Upper lobe of left lung (tissue), 6 donors: ENCODE data around the gene TMEM200B. TPM values are rescaled to one million over a fixed set of nuclear protein-coding genes. Genes with fewer than 3 reads are reported as not detected.

Experiments used
- ATAC-seq, 2 donors: fragments of 200-7000 bp; cut with Tn5 transposase; one replicate each; pipeline ENCODE4 v1.9.1; 2022; ENCODE audit warnings: mild to moderate bottlenecking in 2 of 2, moderate library complexity in 2 of 2; ENCODE audit not compliant: low FRiP score in 2 of 2
- DNase-seq, 2 donors: peaks; one replicate each; pipeline ENCODE4 v3.0.0-alpha.2; 2019 to 2020
- H3K27ac ChIP-seq, 4 donors: fragments of 200-600 bp; sonication (generic); one replicate each; pipeline ENCODE4 v1.5.1; 2016 to 2019
- H3K27me3 ChIP-seq, 4 donors: fragments of 200-600 bp; sonication (generic); one replicate each; pipeline ENCODE4 v1.5.1; 2017 to 2019
- H3K36me3 ChIP-seq, 4 donors: fragments of 200-600 bp; sonication (generic); one replicate each; pipeline ENCODE4 v1.5.1; 2016 to 2019
- H3K4me1 ChIP-seq, 4 donors: fragments of 200-600 bp; sonication (generic); one replicate each; pipeline ENCODE4 v1.5.1; 2018 to 2019
- H3K4me3 ChIP-seq, 4 donors: fragments of 200-600 bp; sonication (generic); one replicate each; pipeline ENCODE4 v1.5.1; 2017 to 2019; ENCODE audit warnings: mild to moderate bottlenecking in 2 of 4, moderate library complexity in 1 of 4
- H3K9me3 ChIP-seq, 4 donors: fragments of 200-600 bp; sonication (generic); one replicate each; pipeline ENCODE4 v1.5.1; 2018 to 2019
- EP300 ChIP-seq, 4 donors: sonication (generic); formaldehyde crosslinking; IDR thresholded peaks; one replicate each; pipeline ENCODE4 v1.5.1; 2017; ENCODE audit warnings: antibody characterized with exemption in 4 of 4, control low read depth in 2 of 4
- POLR2A ChIP-seq, 4 donors: fragments of 450-650 bp; IDR thresholded peaks; one replicate each; pipeline ENCODE4 v1.5.1; 2016 to 2017; ENCODE audit warnings: antibody characterized with exemption in 4 of 4, mild to moderate bottlenecking in 2 of 4
- POLR2AphosphoS5 ChIP-seq, 2 donors: sonication (generic); formaldehyde crosslinking; IDR thresholded peaks; one replicate each; pipeline ENCODE4 v1.5.1; 2017; ENCODE audit warnings: antibody characterized with exemption in 2 of 2
- WGBS, 2 donors: methylation state at CpG; one replicate each; pipeline ENCODE4 v1.1.5; 2017 to 2018; 5-methylcytosine and 5-hydroxymethylcytosine counted together
- total RNA-seq, 6 donors: library from RNA; depleted of rRNA in 4 of 6; stranded (reverse); fragments of >200 nt in 4 of 6; gene quantifications; one replicate each; pipeline versions ENCODE4 v1.1.0 to v1.2.1, GENCODE V29; 2016 to 2021
- TF ChIP-seq, protein P1 (sequence below), 6 experiments: fragments of 450-650 bp in 4 of 6; fragments of 200-600 bp in 2 of 6; sonication (generic) in 2 of 6; IDR thresholded peaks; one replicate each; pipeline ENCODE4 v1.5.1; 2016 to 2019; ENCODE audit warnings: antibody characterized with exemption in 6 of 6
- donor health status: DM: no; HTN: no; CAD: no; lungs with moderate emphysema.
- donor health status: DM: no; HTN: yes; CAD: no; lungs with severe emphysema.

Gene TMEM200B
- total RNA-seq, 6 donors from 2014 or later = 2.1 to 6.6 (median 3.5) TPM

DNA sequence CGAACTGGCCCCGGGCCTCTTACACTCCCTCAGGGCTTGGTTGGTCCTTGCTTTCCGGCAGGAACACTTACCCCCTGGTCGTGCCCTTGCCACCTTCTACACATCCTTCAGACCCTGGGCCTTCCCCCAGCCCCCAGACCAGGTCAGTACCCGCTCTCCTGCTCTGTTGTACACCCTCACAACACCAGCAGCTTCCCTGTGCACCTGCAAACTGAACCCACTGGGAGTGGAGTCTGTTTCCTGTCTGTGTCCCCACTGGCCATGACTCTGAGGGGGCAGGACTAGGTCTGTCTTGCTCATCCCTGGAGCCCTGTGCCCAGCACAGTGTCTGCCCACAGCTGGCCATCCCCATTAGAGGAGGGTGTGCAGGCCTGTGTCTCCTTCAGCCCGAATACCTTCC is 2.1 kb upstream of the TMEM200B start:
- WGBS, 2 donors = 91 to 94% methylated on average over 6 of the region's 6 CpGs
- H3K36me3 ChIP-seq = no peaks in the 10 kb centered on the region
- ATAC-seq = no peak
- no peak for DNase-seq
- TF ChIP-seq POLR2A (IDR thresholded peaks at IDR 0.05) = no peak
- no peaks in the 10 kb centered on the region for H3K9me3 ChIP-seq
- H3K4me3 ChIP-seq = no peak overlapping the region
- H3K27ac ChIP-seq = peak overlapping the region in 2 of 4 donors; percentile 92 to 93
- H3K4me1 ChIP-seq = peaks cover 35 to 45% (median 37%) of the 10 kb centered on the region in 4 donors
- peaks cover 0 to 41% (median 30%) of the 10 kb centered on the region in 4 donors for H3K27me3 ChIP-seq

DNA sequence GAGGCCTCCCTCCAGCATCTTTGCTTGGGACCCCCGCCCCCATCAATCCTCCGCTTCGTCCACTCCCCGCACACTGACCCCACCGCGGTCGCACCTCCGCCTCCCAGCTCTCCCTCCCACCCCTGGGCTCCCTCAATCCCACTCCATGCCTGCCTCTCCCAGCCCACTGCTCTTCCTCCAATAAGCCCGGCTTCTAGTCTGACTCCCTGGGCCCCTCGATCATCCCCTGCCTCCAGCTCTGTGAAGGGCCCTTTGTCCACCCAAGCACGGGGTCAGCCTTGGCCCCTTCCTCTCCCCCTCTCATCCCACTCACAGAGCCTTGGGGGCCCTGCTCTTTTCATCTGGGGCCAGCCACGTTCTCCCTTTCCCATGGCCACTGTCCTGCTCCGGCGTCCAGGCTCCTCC is 1.5 kb upstream of the TMEM200B start:
- Histone ChIP-seq H3K9me3 (no peaks in the 10 kb centered on the region), H3K27me3 (peaks cover 0 to 42% (median 30%) of the 10 kb centered on the region in 4 donors), H3K4me3 (peak overlapping the region in 3 of 4 donors; percentile 59 to 74 (median 71)), H3K27ac (peak overlapping the region; percentile 83 to 93 (median 90)), H3K36me3 (no peaks in the 10 kb centered on the region), H3K4me1 (peaks cover 35 to 46% (median 37%) of the 10 kb centered on the region in 4 donors)
- 70 to 72% methylated on average over 14 of the region's 14 CpGs for WGBS, 2 donors
- ATAC-seq = no peak
- TF ChIP-seq, protein P1, sequence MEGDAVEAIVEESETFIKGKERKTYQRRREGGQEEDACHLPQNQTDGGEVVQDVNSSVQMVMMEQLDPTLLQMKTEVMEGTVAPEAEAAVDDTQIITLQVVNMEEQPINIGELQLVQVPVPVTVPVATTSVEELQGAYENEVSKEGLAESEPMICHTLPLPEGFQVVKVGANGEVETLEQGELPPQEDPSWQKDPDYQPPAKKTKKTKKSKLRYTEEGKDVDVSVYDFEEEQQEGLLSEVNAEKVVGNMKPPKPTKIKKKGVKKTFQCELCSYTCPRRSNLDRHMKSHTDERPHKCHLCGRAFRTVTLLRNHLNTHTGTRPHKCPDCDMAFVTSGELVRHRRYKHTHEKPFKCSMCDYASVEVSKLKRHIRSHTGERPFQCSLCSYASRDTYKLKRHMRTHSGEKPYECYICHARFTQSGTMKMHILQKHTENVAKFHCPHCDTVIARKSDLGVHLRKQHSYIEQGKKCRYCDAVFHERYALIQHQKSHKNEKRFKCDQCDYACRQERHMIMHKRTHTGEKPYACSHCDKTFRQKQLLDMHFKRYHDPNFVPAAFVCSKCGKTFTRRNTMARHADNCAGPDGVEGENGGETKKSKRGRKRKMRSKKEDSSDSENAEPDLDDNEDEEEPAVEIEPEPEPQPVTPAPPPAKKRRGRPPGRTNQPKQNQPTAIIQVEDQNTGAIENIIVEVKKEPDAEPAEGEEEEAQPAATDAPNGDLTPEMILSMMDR (IDR thresholded peaks at IDR 0.05) = no peak
- TF ChIP-seq EP300 (IDR thresholded peaks at IDR 0.05) (no peak), POLR2A (IDR thresholded peaks at IDR 0.05) (no peak), POLR2AphosphoS5 (IDR thresholded peaks at IDR 0.05) (no peak)
- DNase-seq = peak in 1 of 2 donors; percentile 68

DNA sequence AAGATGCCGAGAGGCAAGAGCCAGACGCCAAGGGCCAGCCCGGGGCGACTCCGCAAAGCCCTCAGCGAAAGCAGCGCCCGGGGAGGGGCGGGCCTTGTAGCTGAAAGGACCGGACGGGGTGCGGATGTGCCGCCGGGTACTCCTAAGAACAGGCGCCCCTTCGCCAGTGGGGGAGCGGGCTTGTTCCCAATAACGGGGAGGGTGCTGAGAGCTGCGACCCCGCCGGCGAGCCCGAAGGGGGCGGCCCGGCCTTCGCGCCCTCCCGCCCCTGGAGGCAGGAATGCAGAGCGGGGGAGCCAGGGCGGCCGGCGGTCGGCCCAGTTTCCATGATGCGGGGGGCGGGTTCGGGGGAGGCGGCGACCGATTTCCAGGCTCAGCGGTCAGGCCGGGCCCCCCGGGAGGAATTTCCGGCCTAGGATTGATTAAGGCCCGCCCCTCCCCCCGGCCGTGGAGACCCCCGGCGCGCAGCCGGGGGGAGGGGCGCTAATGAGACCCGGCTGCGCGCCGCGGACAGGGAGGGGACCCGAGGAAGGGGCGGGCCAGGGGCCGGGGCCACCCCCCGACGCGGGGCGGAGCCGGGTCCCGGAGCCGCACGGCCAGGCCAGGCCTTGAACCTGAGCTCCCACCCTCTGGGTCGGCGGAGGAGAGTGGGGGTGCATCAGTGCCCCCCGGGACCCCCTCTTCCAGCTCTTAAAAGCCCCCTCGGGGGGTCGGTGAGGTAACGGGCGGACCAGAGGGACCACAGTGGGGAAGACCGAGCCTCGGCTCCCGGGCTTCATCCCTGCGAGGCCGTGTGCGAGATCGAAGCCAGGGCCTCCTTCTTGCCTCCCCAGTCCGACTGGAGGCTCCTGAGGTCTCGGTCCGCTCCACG is 898 bp upstream of the TMEM200B start:
- peak; percentile 61 to 83 for ATAC-seq
- H3K27ac ChIP-seq = peak overlapping the region; percentile 83 to 93 (median 90)
- H3K4me1 ChIP-seq = peaks cover 35 to 46% (median 37%) of the 10 kb centered on the region in 4 donors
- no peaks in the 10 kb centered on the region for H3K9me3 ChIP-seq
- H3K36me3 ChIP-seq = no peaks in the 10 kb centered on the region
- peak; percentile 37 to 48 for TF ChIP-seq POLR2AphosphoS5 (IDR thresholded peaks at IDR 0.05)
- peak in 2 of 4 donors; percentile 44 to 51 for TF ChIP-seq POLR2A (IDR thresholded peaks at IDR 0.05)
- TF ChIP-seq EP300 (IDR thresholded peaks at IDR 0.05) = no peak
- TF ChIP-seq, protein P1 (IDR thresholded peaks at IDR 0.05) = peak; percentile 82 to 96 (median 85)
- peaks cover 0 to 42% (median 30%) of the 10 kb centered on the region in 4 donors for H3K27me3 ChIP-seq
- peak; percentile 36 to 95 for DNase-seq
- 0 to 4% methylated on average over 21 to 46 of the region's 85 CpGs for WGBS, 2 donors
- peak overlapping the region; percentile 55 to 74 (median 65) for H3K4me3 ChIP-seq

DNA sequence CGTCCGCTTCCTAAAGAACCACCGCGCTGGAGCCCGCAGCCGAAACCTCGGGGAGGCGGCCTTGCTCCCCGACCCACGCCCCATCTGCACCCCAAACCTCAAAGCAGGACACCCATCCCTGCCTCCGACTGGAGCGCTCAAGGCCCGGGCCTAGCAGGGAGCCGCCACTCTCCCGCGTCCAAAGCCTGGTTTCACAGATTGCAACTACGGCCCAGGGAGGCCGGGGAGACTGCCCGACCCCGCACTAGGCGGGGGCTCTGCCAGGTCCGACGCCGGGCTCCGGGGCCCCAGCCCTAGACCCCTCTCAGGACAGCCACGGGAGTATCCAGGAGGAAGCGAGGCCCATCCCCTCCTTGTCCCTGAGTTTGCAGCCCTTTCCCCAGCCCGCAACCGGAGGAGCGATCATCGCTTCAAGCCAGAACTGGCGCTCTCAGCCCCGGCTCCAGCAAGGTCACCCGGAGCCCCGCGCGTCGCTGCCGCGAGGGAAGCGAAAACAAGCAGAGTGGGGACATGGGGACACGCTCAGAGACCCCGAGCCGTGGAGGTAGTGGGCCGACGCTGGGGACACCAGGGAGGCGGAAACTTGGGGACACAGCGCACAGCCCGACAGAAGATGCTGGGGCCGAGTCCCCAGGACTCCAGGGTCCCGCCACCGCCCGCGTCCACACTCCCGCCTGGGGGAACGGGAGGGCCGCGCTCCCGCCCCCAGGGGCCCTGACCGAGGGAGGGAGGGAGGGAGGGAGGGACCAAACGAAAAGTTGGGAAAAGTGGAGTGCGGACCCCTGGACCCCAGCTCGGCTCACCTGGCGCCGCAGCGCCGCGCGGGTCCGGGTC is 433 bp downstream of the TMEM200B start:
- Histone ChIP-seq H3K36me3 (peaks cover 0 to 5% (median 0%) of the 10 kb centered on the region in 4 donors), H3K9me3 (no peaks in the 10 kb centered on the region), H3K4me1 (peaks cover 35 to 46% (median 37%) of the 10 kb centered on the region in 4 donors), H3K4me3 (peak overlapping the region; percentile 44 to 74 (median 65)), H3K27ac (peak overlapping the region; percentile 83 to 93 (median 90)), H3K27me3 (peaks cover 0 to 42% (median 30%) of the 10 kb centered on the region in 4 donors)
- TF ChIP-seq EP300 (IDR thresholded peaks at IDR 0.05) (no peak), POLR2A (IDR thresholded peaks at IDR 0.05) (no peak), POLR2AphosphoS5 (IDR thresholded peaks at IDR 0.05) (no peak)
- TF ChIP-seq, protein P1 (IDR thresholded peaks at IDR 0.05) = no peak
- DNase-seq = peak in 1 of 2 donors; percentile 87
- WGBS, 2 donors = 2 to 12% methylated on average over 10 to 45 of the region's 70 CpGs
- ATAC-seq = peak in 1 of 2 donors; percentile 1
